Motor neuron (in vitro differentiated cells): ENCODE results near the gene DCC. TPM values are rescaled to one million over a fixed set of nuclear protein-coding genes. Genes with fewer than 3 reads are reported as not detected.

Experiments used
- ATAC-seq, 8 experiments: fragments of 200-7000 bp; cut with Tn5 transposase; replicated peaks in 6 of 8; 2 replicates each; pipeline ENCODE4 v1.8.0; 2021; ENCODE audit warnings: mild to moderate bottlenecking in 8 of 8, moderate library complexity in 8 of 8
- H3K27ac ChIP-seq, 2 donors: fragments of 250-450 bp; sonication (Bioruptor Pico); 2 replicates each; pipeline ENCODE4 v1.9.0; 2021; ENCODE audit warnings: antibody characterized with exemption in 2 of 2, mild to moderate bottlenecking in 2 of 2, moderate library complexity in 1 of 2
- H3K4me1 ChIP-seq, 2 donors: fragments of 250-450 bp; sonication (Bioruptor Pico); replicated peaks in 1 of 2; 2 replicates each; pipeline ENCODE4 v1.6.1; 2021; ENCODE audit warnings: antibody characterized with exemption in 2 of 2, mild to moderate bottlenecking in 2 of 2, moderate library complexity in 1 of 2
- H3K4me3 ChIP-seq, 5 donors: fragments of 250-450 bp; sonication (Bioruptor Pico); 2 replicates each; pipeline ENCODE4 v1.9.0; 2021; ENCODE audit warnings: antibody characterized with exemption in 5 of 5, mild to moderate bottlenecking in 5 of 5, moderate library complexity in 4 of 5
- WGBS, 10 experiments: fragments of 450-650 bp; shearing (Covaris generic); methylation state at CpG; one replicate each; pipeline ENCODE4 v1.0.0; 2022; 5-methylcytosine and 5-hydroxymethylcytosine counted together
- in situ Hi-C, 9 experiments: fragments of 400-800 bp; cut with MboI; loops; one replicate each; pipeline ENCODE4 v1.15.0; 2021; ENCODE audit warnings: low sequenced_read_pairs in 9 of 9, low pct_unique_long_range_greater_than_20kb in 2 of 9; ENCODE audit not compliant: unreplicated experiment in 9 of 9
- total RNA-seq, 8 experiments: library from RNA; unstranded; fragments of 300-600 nt; gene quantifications; 2 replicates each; pipeline versions ENCODE4 v1.2.3 to v1.2.4, GENCODE V29; 2022

DCC gene
- total RNA-seq, 8 experiments from 2014 or later = 0.04 to 66.0 (median 48.3) TPM; not detected in 2

- Histone ChIP-seq H3K4me3 (no peak overlapping the region), H3K27ac (no peak overlapping the region), H3K4me1 (peaks cover 4 to 9% of the 10 kb centered on the region in 2 donors)
- in situ Hi-C loops = loop anchor here in 2 of 9 experiments (25.0 kb wide), 2 partner anchors 675 to 1050 kb away; no protein-coding TSS in a partner anchor
- 0 to 100% (median 71%) methylated on average over 1 of the region's 1 CpG; no CpG with 5 or more reads in 4 of the 10 experiments for WGBS, 10 experiments
- no peak for ATAC-seq
Observed at GRCh38 chr18:52337276-52337675, 2.7 kb upstream of the DCC start.

- H3K27ac ChIP-seq = peak overlapping the region; percentile 10 to 82
- H3K4me1 ChIP-seq = peaks cover 12 to 13% of the 10 kb centered on the region in 2 donors
- peak in 1 of 8 experiments; percentile 5 for ATAC-seq
- H3K4me3 ChIP-seq = peak overlapping the region; percentile 47 to 59 (median 54)
- WGBS, 10 experiments = 0% methylated on average over 1 to 12 of the region's 32 CpGs; no CpG with 5 or more reads in 2 of the 10 experiments
- in situ Hi-C loops = loop anchor here in 2 of 9 experiments (25.0 kb wide), 2 partner anchors 678 to 1047 kb away; no protein-coding TSS in a partner anchor
Observed at GRCh38 chr18:52340406-52341102, 557 bp downstream of the DCC start.

- WGBS, 10 experiments = 0 to 7% (median 0%) methylated on average over 1 to 4 of the region's 7 CpGs; no CpG with 5 or more reads in 5 of the 10 experiments
- in situ Hi-C loops = loop anchor here in 2 of 9 experiments (25.0 kb wide), 2 partner anchors 679 to 1046 kb away; no protein-coding TSS in a partner anchor
- ATAC-seq = no peak
- peak overlapping the region; percentile 47 to 59 (median 54) for H3K4me3 ChIP-seq
- peak overlapping the region in 1 of 2 donors; percentile 82 for H3K27ac ChIP-seq
- H3K4me1 ChIP-seq = peaks cover 12 to 18% of the 10 kb centered on the region in 2 donors
Observed at GRCh38 chr18:52341103-52341432, 1.1 kb downstream of the DCC start.

GRCh38 chr18:52341608-52342381 lies 1.8 kb downstream of the DCC start:
- 0 to 7% (median 1%) methylated on average over 3 to 31 of the region's 45 CpGs; no CpG with 5 or more reads in 4 of the 10 experiments for WGBS, 10 experiments
- peaks cover 12 to 24% of the 10 kb centered on the region in 2 donors for H3K4me1 ChIP-seq
- peak in 5 of 8 experiments; percentile 65 to 74 (median 71) for ATAC-seq
- H3K4me3 ChIP-seq = peak overlapping the region; percentile 47 to 59 (median 54)
- peak overlapping the region; percentile 61 to 82 for H3K27ac ChIP-seq
- in situ Hi-C loops = loop anchor here in 2 of 9 experiments (25.0 kb wide), 2 partner anchors 679 to 1046 kb away; no protein-coding TSS in a partner anchor

GRCh38 chr18:52342456-52342855 lies 2.5 kb downstream of the DCC start:
- in situ Hi-C loops = loop anchor here in 2 of 9 experiments (25.0 kb wide), 2 partner anchors 680 to 1045 kb away; no protein-coding TSS in a partner anchor
- peak overlapping the region in 1 of 2 donors; percentile 82 for H3K27ac ChIP-seq
- peaks cover 12 to 28% of the 10 kb centered on the region in 2 donors for H3K4me1 ChIP-seq
- ATAC-seq = peak in 5 of 8 experiments; percentile 7 to 26 (median 23)
- WGBS, 10 experiments = 40 to 78% (median 60%) methylated on average over 1 to 2 of the region's 6 CpGs; no CpG with 5 or more reads in 2 of the 10 experiments
- H3K4me3 ChIP-seq = peak overlapping the region; percentile 47 to 59 (median 54)

- ATAC-seq = peak in 3 of 8 experiments; percentile 6 to 12 (median 12)
- in situ Hi-C loops = loop anchor here in 2 of 9 experiments (25.0 kb wide), 2 partner anchors 681 to 1044 kb away; no protein-coding TSS in a partner anchor
- Histone ChIP-seq H3K4me3 (peak overlapping the region; percentile 47 to 59 (median 54)), H3K4me1 (peaks cover 12 to 29% of the 10 kb centered on the region in 2 donors), H3K27ac (peak overlapping the region in 1 of 2 donors; percentile 48)
- 0 to 56% (median 33%) methylated on average over 1 to 2 of the region's 2 CpGs; no CpG with 5 or more reads in 1 of the 10 experiments for WGBS, 10 experiments
Observed at GRCh38 chr18:52343138-52343537, 3.1 kb downstream of the DCC start.

- peak overlapping the region; percentile 47 to 59 (median 54) for H3K4me3 ChIP-seq
- in situ Hi-C loops = loop anchor here in 2 of 9 experiments (25.0 kb wide), 2 partner anchors 682 to 1043 kb away; no protein-coding TSS in a partner anchor
- WGBS, 10 experiments = 0 to 80% (median 46%) methylated on average over 1 to 6 of the region's 6 CpGs; no CpG with 5 or more reads in 4 of the 10 experiments
- peaks cover 12 to 29% of the 10 kb centered on the region in 2 donors for H3K4me1 ChIP-seq
- H3K27ac ChIP-seq = peak overlapping the region in 1 of 2 donors; percentile 48
- ATAC-seq = peak in 5 of 8 experiments; percentile 10 to 46 (median 38)
Observed at GRCh38 chr18:52343731-52344340, 3.8 kb downstream of the DCC start.

- no peak overlapping the region for H3K27ac ChIP-seq
- H3K4me1 ChIP-seq = peaks cover 15 to 39% of the 10 kb centered on the region in 2 donors
- in situ Hi-C loops = loop anchor here in 2 of 9 experiments (25.0 kb wide), 2 partner anchors 683 to 1042 kb away; no protein-coding TSS in a partner anchor
- H3K4me3 ChIP-seq = peak overlapping the region in 1 of 5 donors; percentile 59
- no peak for ATAC-seq
Observed at GRCh38 chr18:52344881-52345280, 4.9 kb downstream of the DCC start.

- in situ Hi-C loops = loop anchor here in 2 of 9 experiments (25.0 kb wide), 2 partner anchors 683 to 1042 kb away; no protein-coding TSS in a partner anchor
- Histone ChIP-seq H3K4me1 (peaks cover 20 to 44% of the 10 kb centered on the region in 2 donors), H3K27ac (no peak overlapping the region), H3K4me3 (no peak overlapping the region)
- ATAC-seq = peak in 2 of 8 experiments; percentile 25 to 46
- WGBS, 10 experiments = 0 to 100% (median 56%) methylated on average over 1 to 4 of the region's 4 CpGs
Observed at GRCh38 chr18:52345428-52345827, 5.4 kb downstream of the DCC start.

- H3K4me1 ChIP-seq = peaks cover 21 to 47% of the 10 kb centered on the region in 2 donors
- in situ Hi-C loops = loop anchor here in 2 of 9 experiments (25.0 kb wide), 2 partner anchors 686 to 1039 kb away; no protein-coding TSS in a partner anchor
- WGBS, 10 experiments = 48 to 100% (median 90%) methylated on average over 1 to 3 of the region's 3 CpGs; no CpG with 5 or more reads in 2 of the 10 experiments
- ATAC-seq = no peak
- no peak overlapping the region for H3K4me3 ChIP-seq
- H3K27ac ChIP-seq = no peak overlapping the region
Observed at GRCh38 chr18:52348209-52348608, 8.2 kb downstream of the DCC start.

- in situ Hi-C loops = loop anchor here in 2 of 9 experiments (25.0 kb wide), 2 partner anchors 687 to 1038 kb away; no protein-coding TSS in a partner anchor
- 0 to 100% (median 40%) methylated on average over 1 to 2 of the region's 2 CpGs for WGBS, 10 experiments
- Histone ChIP-seq H3K27ac (no peak overlapping the region), H3K4me3 (no peak overlapping the region), H3K4me1 (peaks cover 18 to 54% of the 10 kb centered on the region in 2 donors)
- ATAC-seq = peak in 4 of 8 experiments; percentile 37 to 55 (median 49)
Observed at GRCh38 chr18:52349498-52349897, 9.5 kb downstream of the DCC start.

- Histone ChIP-seq H3K4me3 (no peak overlapping the region), H3K4me1 (peaks cover 18 to 39% of the 10 kb centered on the region in 2 donors), H3K27ac (no peak overlapping the region)
- ATAC-seq = no peak
- in situ Hi-C loops = no loop called here
- 0 to 100% (median 83%) methylated on average over 1 to 3 of the region's 3 CpGs; no CpG with 5 or more reads in 1 of the 10 experiments for WGBS, 10 experiments
Observed at GRCh38 chr18:52352920-52353319, 12.9 kb downstream of the DCC start.
